ENCODE data around the gene FAM186B. TPM values are rescaled to one million over a fixed set of nuclear protein-coding genes. Genes with fewer than 3 reads are reported as not detected.

The FAM186B gene
- total RNA-seq, 1 donor from 2014 or later = not detected

DNA sequence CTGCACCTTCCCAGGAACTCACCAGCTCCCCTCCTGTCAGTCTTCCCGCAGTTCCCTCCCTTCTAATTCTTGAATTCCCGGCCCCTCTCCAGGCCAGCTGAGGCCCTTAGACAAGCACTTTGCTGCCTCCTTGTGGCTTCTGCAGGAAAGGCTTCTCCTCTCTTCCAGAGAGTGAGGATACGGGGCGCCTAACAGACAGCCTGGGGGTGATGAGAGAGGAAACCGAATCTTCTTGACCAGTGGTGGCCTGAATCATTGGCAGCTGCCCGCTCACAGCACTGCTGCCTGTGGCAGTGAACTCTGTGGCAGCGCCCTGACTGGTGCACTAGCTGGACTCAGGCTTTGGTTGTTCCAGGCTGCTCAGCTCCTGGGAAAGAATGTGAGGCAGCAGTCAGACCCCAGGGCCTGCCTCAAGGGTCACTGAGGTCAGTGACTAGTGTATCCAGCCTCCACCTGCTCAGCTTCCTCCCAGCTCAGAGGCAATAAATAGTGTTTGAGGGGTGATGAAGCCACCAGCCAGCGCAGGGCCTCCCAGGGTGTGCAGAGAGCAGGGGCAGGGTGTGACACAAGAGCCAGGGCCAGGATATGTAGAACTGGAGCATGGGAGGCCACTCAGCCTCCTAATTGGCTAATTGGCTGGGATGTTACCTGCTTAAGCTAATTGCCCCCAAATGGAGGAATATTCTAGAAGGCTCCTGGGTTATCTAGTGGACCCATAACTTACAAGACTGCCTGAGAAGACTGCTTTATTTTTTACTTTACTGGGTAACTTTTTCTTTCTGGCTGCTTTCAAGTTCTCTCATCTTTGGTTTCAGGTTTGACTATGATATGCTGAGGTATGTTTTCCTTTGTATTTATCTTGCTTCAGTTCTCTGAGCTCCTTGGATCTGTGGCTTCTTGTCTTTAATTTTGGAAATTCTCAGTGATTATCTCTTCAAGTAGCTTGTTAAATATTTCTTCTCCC is 24.6 kb downstream of the FAM186B start:
- peaks cover 31% of the 10 kb centered on the region for H3K4me1 ChIP-seq
- peaks cover 15% of the 10 kb centered on the region for H3K79me2 ChIP-seq (ENCODE audit: low read depth)
- Mint-ChIP-seq H3K36me3 (peaks cover 8% of the 10 kb centered on the region), H3K9me3 (no peaks in the 10 kb centered on the region), H3K27me3 (ENCODE audit: insufficient read depth, low read depth) (peaks cover 5% of the 10 kb centered on the region), H3K4me1 (peaks cover 33% of the 10 kb centered on the region), H3K27ac (peak overlapping the region; percentile 82), H3K4me3 (peak overlapping the region; percentile 10)
- DNase-seq (ENCODE audit: low spot score) = peak; percentile 95
- H3K9me3 ChIP-seq (ENCODE audit: low read depth) = no peaks in the 10 kb centered on the region
- H3K9ac ChIP-seq = no peak overlapping the region
- H4K20me1 ChIP-seq (ENCODE audit: low read depth) = peaks cover 20% of the 10 kb centered on the region
- no peak overlapping the region for H2AFZ ChIP-seq (replicated peaks)
- H3K4me2 ChIP-seq = peak overlapping the region; percentile 77
- peak overlapping the region; percentile 72 for H3K27ac ChIP-seq
- no peaks in the 10 kb centered on the region for H3K27me3 ChIP-seq
- H3F3A ChIP-seq (ENCODE audit: low read depth) = peaks cover 44% of the 10 kb centered on the region
- TF ChIP-seq, protein P1, sequence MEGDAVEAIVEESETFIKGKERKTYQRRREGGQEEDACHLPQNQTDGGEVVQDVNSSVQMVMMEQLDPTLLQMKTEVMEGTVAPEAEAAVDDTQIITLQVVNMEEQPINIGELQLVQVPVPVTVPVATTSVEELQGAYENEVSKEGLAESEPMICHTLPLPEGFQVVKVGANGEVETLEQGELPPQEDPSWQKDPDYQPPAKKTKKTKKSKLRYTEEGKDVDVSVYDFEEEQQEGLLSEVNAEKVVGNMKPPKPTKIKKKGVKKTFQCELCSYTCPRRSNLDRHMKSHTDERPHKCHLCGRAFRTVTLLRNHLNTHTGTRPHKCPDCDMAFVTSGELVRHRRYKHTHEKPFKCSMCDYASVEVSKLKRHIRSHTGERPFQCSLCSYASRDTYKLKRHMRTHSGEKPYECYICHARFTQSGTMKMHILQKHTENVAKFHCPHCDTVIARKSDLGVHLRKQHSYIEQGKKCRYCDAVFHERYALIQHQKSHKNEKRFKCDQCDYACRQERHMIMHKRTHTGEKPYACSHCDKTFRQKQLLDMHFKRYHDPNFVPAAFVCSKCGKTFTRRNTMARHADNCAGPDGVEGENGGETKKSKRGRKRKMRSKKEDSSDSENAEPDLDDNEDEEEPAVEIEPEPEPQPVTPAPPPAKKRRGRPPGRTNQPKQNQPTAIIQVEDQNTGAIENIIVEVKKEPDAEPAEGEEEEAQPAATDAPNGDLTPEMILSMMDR (IDR thresholded peaks at IDR 0.05) = peak; percentile 95
- no peak for TF ChIP-seq EZH2phosphoT487 (IDR thresholded peaks at IDR 0.05)
- H3K36me3 ChIP-seq = no peaks in the 10 kb centered on the region
- H3K4me3 ChIP-seq = peak overlapping the region; percentile 28

DNA sequence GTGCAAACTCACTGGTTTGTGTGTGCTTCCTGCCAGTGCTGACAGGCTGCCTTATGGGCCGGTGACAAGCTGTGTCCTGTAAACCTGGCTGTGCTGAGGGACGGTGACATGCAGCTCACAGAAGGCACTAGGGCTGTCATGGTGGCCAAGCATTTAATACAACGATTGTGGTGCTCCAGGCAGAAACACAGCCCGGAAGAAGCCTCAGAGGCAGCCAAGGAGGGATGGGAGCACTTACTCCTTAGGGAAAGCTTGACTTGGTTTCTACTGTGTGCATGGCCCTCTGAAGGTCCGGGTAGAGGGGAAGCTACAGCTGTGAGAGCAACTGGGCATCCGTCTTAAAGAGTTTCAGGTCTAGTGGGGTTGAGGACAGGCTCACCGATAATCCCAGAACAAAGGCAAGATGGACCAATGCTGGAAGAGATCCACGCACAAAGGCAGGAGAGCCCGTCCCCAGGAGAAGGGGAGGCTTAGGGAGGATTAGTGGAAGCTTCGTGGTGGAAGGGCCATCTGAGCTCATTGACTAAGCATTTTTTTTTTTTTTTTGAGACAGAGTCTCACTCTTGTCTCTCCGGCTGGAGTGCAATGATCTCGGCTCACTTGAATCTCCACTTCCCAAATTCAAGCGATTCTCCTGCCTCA is 26.8 kb downstream of the FAM186B start:
- TF ChIP-seq, protein P1 (IDR thresholded peaks at IDR 0.05) = no peak
- no peak for TF ChIP-seq EZH2 (IDR thresholded peaks at IDR 0.05)
- TF ChIP-seq EZH2phosphoT487 (IDR thresholded peaks at IDR 0.05) = no peak
- Histone ChIP-seq H3F3A (ENCODE audit: low read depth) (peaks cover 44% of the 10 kb centered on the region), H2AFZ (replicated peaks) (no peak overlapping the region), H3K79me2 (ENCODE audit: low read depth) (peaks cover 15% of the 10 kb centered on the region), H3K36me3 (no peaks in the 10 kb centered on the region), H3K27me3 (no peaks in the 10 kb centered on the region), H3K4me1 (peaks cover 31% of the 10 kb centered on the region), H3K4me2 (peak overlapping the region; percentile 41), H3K9ac (no peak overlapping the region), H4K20me1 (ENCODE audit: low read depth) (peaks cover 20% of the 10 kb centered on the region), H3K9me3 (ENCODE audit: low read depth) (no peaks in the 10 kb centered on the region), H3K4me3 (no peak overlapping the region), H3K27ac (peak overlapping the region; percentile 75)
- H3K9me3 Mint-ChIP-seq = no peaks in the 10 kb centered on the region
- peaks cover 3% of the 10 kb centered on the region for H3K27me3 Mint-ChIP-seq (ENCODE audit: insufficient read depth, low read depth)
- DNase-seq (ENCODE audit: low spot score) = peak; percentile 89
- H3K4me3 Mint-ChIP-seq = no peak overlapping the region
- peak overlapping the region; percentile 14 for H3K27ac Mint-ChIP-seq
- peaks cover 33% of the 10 kb centered on the region for H3K4me1 Mint-ChIP-seq
- H3K36me3 Mint-ChIP-seq = peaks cover 10% of the 10 kb centered on the region

DNA sequence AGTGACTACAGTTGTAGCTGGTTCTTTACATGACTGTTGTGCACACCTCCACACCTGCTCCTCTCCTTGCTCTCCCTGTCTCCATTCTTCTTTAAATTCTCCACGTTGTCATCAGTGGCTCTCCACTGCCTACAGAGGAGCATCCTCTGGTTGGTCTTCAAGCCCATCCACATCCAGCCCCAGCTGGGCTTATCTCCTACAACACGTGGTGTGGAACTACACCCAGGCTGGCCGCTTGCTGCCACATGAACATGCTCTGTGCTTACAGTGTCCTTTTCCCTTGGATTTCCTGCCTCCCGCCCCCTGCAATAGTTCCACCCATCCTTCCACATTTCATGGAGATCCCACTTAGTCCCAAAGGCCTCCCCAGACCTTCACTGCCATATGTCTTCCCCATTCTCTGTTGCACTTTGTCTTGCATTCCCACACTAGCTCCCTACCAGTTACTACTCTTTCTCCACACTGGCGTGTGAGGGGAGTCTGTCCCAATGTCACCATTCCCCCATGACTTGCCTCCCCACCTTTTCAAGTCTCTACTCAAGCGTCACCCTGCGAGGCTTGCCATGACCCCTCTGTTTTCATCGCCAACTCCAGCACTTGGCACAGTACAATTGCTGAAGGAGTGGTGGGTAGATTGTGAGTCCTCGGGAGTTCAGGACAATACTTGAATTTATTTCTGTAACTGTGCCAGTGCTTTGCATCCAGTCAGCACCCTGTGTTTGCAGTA is 27.7 kb downstream of the FAM186B start:
- Mint-ChIP-seq H3K36me3 (peaks cover 12% of the 10 kb centered on the region), H3K4me3 (no peak overlapping the region), H3K27me3 (ENCODE audit: insufficient read depth, low read depth) (peaks cover 3% of the 10 kb centered on the region), H3K9me3 (no peaks in the 10 kb centered on the region), H3K4me1 (peaks cover 33% of the 10 kb centered on the region), H3K27ac (peak overlapping the region; percentile 18)
- Histone ChIP-seq H3K9ac (no peak overlapping the region), H3K27ac (peak overlapping the region; percentile 75), H3K27me3 (no peaks in the 10 kb centered on the region), H3K4me1 (peaks cover 31% of the 10 kb centered on the region), H3K4me2 (no peak overlapping the region), H3K79me2 (ENCODE audit: low read depth) (peaks cover 15% of the 10 kb centered on the region), H4K20me1 (ENCODE audit: low read depth) (peaks cover 20% of the 10 kb centered on the region), H3F3A (ENCODE audit: low read depth) (peaks cover 44% of the 10 kb centered on the region), H2AFZ (replicated peaks) (no peak overlapping the region), H3K36me3 (no peaks in the 10 kb centered on the region), H3K9me3 (ENCODE audit: low read depth) (no peaks in the 10 kb centered on the region), H3K4me3 (no peak overlapping the region)
- TF ChIP-seq, protein P1 (IDR thresholded peaks at IDR 0.05) = no peak
- TF ChIP-seq EZH2phosphoT487 (IDR thresholded peaks at IDR 0.05) (no peak), EZH2 (IDR thresholded peaks at IDR 0.05) (no peak)
- no peak for DNase-seq (ENCODE audit: low spot score)
